Gastrocnemius medialis (tissue), 4 donors: ENCODE results near the gene NDUFS6.

Experiments
- POLR2A ChIP-seq, 2 donors: fragments of 450-650 bp; IDR thresholded peaks; one replicate each; pipeline ENCODE4 v1.6.1; 2017; ENCODE audit warnings: antibody characterized with exemption in 2 of 2, mild to moderate bottlenecking in 2 of 2, moderate library complexity in 2 of 2
- TF ChIP-seq, protein P1 (sequence below), 5 experiments: fragments of 450-650 bp in 3 of 5; fragments of 200-600 bp in 2 of 5; sonication (generic) in 2 of 5; IDR thresholded peaks in 4 of 5; conservative IDR thresholded peaks in 1 of 5; 1 replicate in 4 of 5; 2 replicates in 1 of 5; pipeline ENCODE4 v1.5.1; 2016 to 2019; ENCODE audit warnings: antibody characterized with exemption in 5 of 5, mild to moderate bottlenecking in 3 of 5, moderate library complexity in 3 of 5

- no peak for TF ChIP-seq POLR2A (IDR thresholded peaks at IDR 0.05)
- TF ChIP-seq, protein P1, sequence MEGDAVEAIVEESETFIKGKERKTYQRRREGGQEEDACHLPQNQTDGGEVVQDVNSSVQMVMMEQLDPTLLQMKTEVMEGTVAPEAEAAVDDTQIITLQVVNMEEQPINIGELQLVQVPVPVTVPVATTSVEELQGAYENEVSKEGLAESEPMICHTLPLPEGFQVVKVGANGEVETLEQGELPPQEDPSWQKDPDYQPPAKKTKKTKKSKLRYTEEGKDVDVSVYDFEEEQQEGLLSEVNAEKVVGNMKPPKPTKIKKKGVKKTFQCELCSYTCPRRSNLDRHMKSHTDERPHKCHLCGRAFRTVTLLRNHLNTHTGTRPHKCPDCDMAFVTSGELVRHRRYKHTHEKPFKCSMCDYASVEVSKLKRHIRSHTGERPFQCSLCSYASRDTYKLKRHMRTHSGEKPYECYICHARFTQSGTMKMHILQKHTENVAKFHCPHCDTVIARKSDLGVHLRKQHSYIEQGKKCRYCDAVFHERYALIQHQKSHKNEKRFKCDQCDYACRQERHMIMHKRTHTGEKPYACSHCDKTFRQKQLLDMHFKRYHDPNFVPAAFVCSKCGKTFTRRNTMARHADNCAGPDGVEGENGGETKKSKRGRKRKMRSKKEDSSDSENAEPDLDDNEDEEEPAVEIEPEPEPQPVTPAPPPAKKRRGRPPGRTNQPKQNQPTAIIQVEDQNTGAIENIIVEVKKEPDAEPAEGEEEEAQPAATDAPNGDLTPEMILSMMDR (IDR thresholded peaks at IDR 0.05 in 4 of 5, conservative IDR thresholded peaks at IDR 0.05 in 1 of 5) = no peak
Measured at GRCh38 chr5:1764606-1764960, 36.6 kb upstream of the NDUFS6 start.
